Measurements from ENCODE around the gene RPP30.
"Not testable (repeated sequence)": the region's sequence is repeated elsewhere in the genome, so short reads cannot be mapped to it uniquely, and the experiment has no call there.

Gene RPP30

GRCh38 chr10:90865401-90865800 lies 6.4 kb upstream of the RPP30 start:
- H3K4me3 ChIP-seq (ENCODE audit: low read depth, low read length): no peak overlapping the region
- no peak for DNase-seq (ENCODE audit: low read depth)

- no peak for DNase-seq (ENCODE audit: low read depth)
- no peak overlapping the region for H3K4me3 ChIP-seq (ENCODE audit: low read depth, low read length)
These were observed 5.7 kb upstream of the RPP30 start for GRCh38 chr10:90866050-90866598.

- peak overlapping the region; percentile 71 for H3K4me3 ChIP-seq (ENCODE audit: low read depth, low read length)
- peak; percentile 51 for DNase-seq (ENCODE audit: low read depth)
These were observed 452 bp upstream of the RPP30 start for GRCh38 chr10:90871279-90871765.

- DNase-seq (ENCODE audit: low read depth): no peak
- peak overlapping the region; percentile 71 for H3K4me3 ChIP-seq (ENCODE audit: low read depth, low read length)
These were observed 860 bp downstream of the RPP30 start for GRCh38 chr10:90872648-90873020.

GRCh38 chr10:90879062-90879461 lies 7.3 kb downstream of the RPP30 start:
- no peak overlapping the region for H3K4me3 ChIP-seq (ENCODE audit: low read depth, low read length)
- DNase-seq (ENCODE audit: low read depth): no peak

- not testable (repeated sequence) for DNase-seq (ENCODE audit: low read depth); H3K4me3 ChIP-seq (ENCODE audit: low read depth, low read length)
These were observed 8.4 kb downstream of the RPP30 start for GRCh38 chr10:90880059-90880719.

- DNase-seq (ENCODE audit: low read depth): peak; percentile 60
- H3K4me3 ChIP-seq (ENCODE audit: low read depth, low read length): no peak overlapping the region
These were observed 12.7 kb downstream of the RPP30 start for GRCh38 chr10:90884431-90884830.

DNA sequence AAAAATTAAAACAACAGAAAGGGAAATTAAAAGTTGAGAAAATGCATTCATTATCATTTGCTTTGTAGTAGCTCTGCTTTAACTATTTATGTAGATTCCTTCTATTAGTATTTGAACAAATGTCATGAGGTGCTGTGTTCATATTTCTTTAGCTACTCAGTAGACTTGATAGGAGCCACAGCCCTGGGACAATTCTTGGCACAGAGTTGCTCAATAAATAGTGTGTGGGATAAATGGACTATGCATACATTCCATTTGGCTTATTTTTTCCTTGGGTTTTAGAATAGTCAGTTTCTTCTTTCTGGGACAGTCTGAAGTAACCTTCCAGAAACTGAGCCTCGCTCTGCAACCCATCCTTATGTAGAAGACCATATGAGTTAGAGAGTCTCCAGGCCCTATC lies 13.4 kb downstream of the RPP30 start:
- DNase-seq (ENCODE audit: low read depth): peak; percentile 58
- H3K4me3 ChIP-seq (ENCODE audit: low read depth, low read length): no peak overlapping the region

- no peak for DNase-seq (ENCODE audit: low read depth)
- H3K4me3 ChIP-seq (ENCODE audit: low read depth, low read length): no peak overlapping the region
These were observed 15.8 kb downstream of the RPP30 start for GRCh38 chr10:90887555-90887954.

GRCh38 chr10:90888387-90888786 lies 16.6 kb downstream of the RPP30 start:
- no peak overlapping the region for H3K4me3 ChIP-seq (ENCODE audit: low read depth, low read length)
- no peak for DNase-seq (ENCODE audit: low read depth)

- DNase-seq (ENCODE audit: low read depth): no peak
- no peak overlapping the region for H3K4me3 ChIP-seq (ENCODE audit: low read depth, low read length)
These were observed 17.9 kb downstream of the RPP30 start for GRCh38 chr10:90889636-90890035.

GRCh38 chr10:90890347-90890746 lies 18.6 kb downstream of the RPP30 start:
- no peak for DNase-seq (ENCODE audit: low read depth)

GRCh38 chr10:90893190-90893589 lies 21.4 kb downstream of the RPP30 start:
- DNase-seq (ENCODE audit: low read depth): no peak
- H3K4me3 ChIP-seq (ENCODE audit: low read depth, low read length): no peak overlapping the region

More at GRCh38 chr10:90890347-90890746, 18.6 kb downstream of the RPP30 start:
- H3K4me3 ChIP-seq (ENCODE audit: low read depth, low read length): no peak overlapping the region

DNA sequence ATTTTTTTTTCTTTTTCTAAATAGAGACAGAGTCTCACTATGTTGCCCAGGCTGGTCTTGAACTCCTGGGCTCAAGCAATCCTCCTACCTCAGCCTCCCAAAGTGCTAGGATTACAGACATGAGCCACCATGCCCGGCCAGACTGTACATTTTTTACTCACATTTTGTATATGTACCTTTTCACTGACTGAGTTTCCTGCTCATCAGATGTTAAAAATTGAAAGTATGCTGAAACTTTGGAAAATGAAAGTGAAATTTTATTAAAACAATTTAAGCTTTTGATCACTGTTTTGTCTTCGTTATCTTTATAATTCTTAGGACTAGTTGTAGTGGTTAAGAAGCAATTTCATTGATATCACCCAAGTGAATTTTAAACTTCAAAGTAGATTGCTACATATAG lies 25.1 kb downstream of the RPP30 start:
- not testable (repeated sequence) for DNase-seq (ENCODE audit: low read depth)

DNA sequence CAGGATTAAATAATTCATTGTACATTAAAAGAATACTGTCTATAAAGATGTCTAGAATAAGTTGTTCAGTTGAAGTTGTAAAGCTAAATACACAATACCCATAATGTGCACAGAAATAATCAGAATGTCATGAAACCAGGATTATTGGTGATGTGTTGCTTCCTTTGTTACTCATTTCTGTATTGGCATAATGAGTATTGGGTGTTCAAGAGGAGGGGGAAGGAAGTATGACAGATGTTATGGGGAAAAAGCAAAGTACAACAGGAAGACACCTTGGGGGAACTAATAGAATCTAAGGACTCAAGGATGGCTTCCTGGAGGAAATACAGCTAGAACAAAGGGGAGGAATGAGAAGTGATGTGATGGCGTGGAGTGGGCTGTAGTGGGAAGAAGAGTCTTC lies 34.2 kb downstream of the RPP30 start:
- DNase-seq (ENCODE audit: low read depth): no peak
- no peak overlapping the region for H3K4me3 ChIP-seq (ENCODE audit: low read depth, low read length)

More for the DNA sequence above, 25.1 kb downstream of the RPP30 start:
- H3K4me3 ChIP-seq (ENCODE audit: low read depth, low read length): not testable (repeated sequence)

GRCh38 chr10:90906596-90906995 lies 34.8 kb downstream of the RPP30 start:
- no peak for DNase-seq (ENCODE audit: low read depth)

GRCh38 chr10:90911133-90912051 lies 39.6 kb downstream of the RPP30 start:
- no peak overlapping the region for H3K4me3 ChIP-seq (ENCODE audit: low read depth, low read length)
- peak; percentile 34 for DNase-seq (ENCODE audit: low read depth)

More at GRCh38 chr10:90906596-90906995, 34.8 kb downstream of the RPP30 start:
- H3K4me3 ChIP-seq (ENCODE audit: low read depth, low read length): no peak overlapping the region

- H3K4me3 ChIP-seq (ENCODE audit: low read depth, low read length): no peak overlapping the region
- no peak for DNase-seq (ENCODE audit: low read depth)
These were observed 40.4 kb downstream of the RPP30 start for GRCh38 chr10:90912174-90912573.

- no peak for DNase-seq (ENCODE audit: low read depth)
- no peak overlapping the region for H3K4me3 ChIP-seq (ENCODE audit: low read depth, low read length)
These were observed 41.2 kb downstream of the RPP30 start for GRCh38 chr10:90912854-90913479.
